Activated CD8-positive, alpha-beta T cell treated with anti-CD3 and anti-CD28 coated beads for 36 hours (primary cell): ENCODE results near the gene CHD6. TPM values are rescaled to one million over a fixed set of nuclear protein-coding genes. Genes with fewer than 3 reads are reported as not detected.

ENCODE experiments used
- ATAC-seq: fragments of 200-7000 bp; cut with Tn5 transposase; one replicate; pipeline ENCODE4 v1.10.0; 2021; ENCODE audit warnings: mild to moderate bottlenecking, moderate library complexity
- CTCF ChIA-PET: fragments of 350-600 bp; sonication (Branson Sonifier 250); formaldehyde crosslinking; loops from one replicate; lab custom pipeline; 2021; ENCODE audit warnings: antibody characterized with exemption; lab: Charles Lee
- POLR2A ChIA-PET: fragments of 350-600 bp; sonication (Branson Sonifier 250); formaldehyde crosslinking; loops from one replicate; lab custom pipeline; 2021; ENCODE audit warnings: antibody characterized with exemption; lab: Charles Lee
- DNase-seq: peaks from one replicate; pipeline ENCODE4 v3.0.0-alpha.2; 2020
- H3K27ac Mint-ChIP-seq: one replicate; pipeline ENCODE4 v1.8.0; 2021; ENCODE audit warnings: mild to moderate bottlenecking, mixed read lengths
- H3K27me3 Mint-ChIP-seq: one replicate; pipeline ENCODE4 v1.8.0; 2021; ENCODE audit warnings: mixed read lengths
- H3K36me3 Mint-ChIP-seq: one replicate; pipeline ENCODE4 v1.8.0; 2021; ENCODE audit warnings: low read depth, mixed read lengths
- H3K4me1 Mint-ChIP-seq: one replicate; pipeline ENCODE4 v1.8.0; 2021; ENCODE audit warnings: low read depth, mixed read lengths
- H3K4me3 Mint-ChIP-seq: one replicate; pipeline ENCODE4 v1.8.0; 2021; ENCODE audit warnings: mild to moderate bottlenecking, moderate library complexity, mixed read lengths
- H3K9me3 Mint-ChIP-seq: one replicate; pipeline ENCODE4 v1.8.0; 2021; ENCODE audit warnings: mixed read lengths
- intact Hi-C: fragments of 100-400 bp; cut with micrococcal nuclease; formaldehyde crosslinking; loops from one replicate; pipeline ENCODE4 v1.10.0; 2022
- total RNA-seq, 2 experiments: library from RNA; stranded (reverse); gene quantifications; one replicate each; pipeline ENCODE4 v1.2.3, GENCODE V29; 2021
- TF ChIP-seq, protein P1 (sequence below): fragments of 200-600 bp; IDR thresholded peaks from one replicate; pipeline ENCODE4 v1.8.0; 2022; ENCODE audit warnings: antibody characterized with exemption, mild to moderate bottlenecking

CHD6 gene
- total RNA-seq, 2 experiments from 2014 or later, result 25.4 to 28.2 TPM

DNA sequence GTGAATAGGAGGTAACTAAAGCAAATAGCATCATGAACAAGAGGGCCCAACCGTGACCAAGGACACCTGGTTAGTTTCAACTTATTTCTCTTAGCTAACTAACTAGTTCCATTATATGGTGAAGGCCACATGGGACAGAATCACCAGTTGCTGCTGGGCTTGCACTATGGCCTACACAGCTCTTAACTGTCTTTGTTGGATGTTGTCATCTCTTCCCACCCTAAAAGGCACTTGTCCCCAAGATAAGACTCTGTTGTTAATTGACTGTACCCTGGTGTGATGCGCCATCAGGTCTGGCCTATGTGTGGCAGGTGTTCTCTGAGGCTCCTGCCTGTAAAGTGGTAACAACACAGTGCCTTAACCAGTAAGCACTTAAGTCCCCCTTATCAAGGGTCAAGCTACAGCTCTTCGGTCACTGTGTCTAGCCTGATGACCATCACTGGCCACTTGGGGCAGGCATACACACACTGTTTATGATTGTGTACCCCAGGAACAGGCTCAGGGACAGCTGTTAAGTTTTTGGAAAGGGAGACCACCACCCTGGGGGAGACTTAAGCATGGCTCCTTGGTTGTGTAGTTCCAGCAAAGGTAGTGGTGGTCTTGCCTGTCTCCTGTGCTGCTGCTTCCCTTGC lies 51.2 kb downstream of the CHD6 start:
- no peak for DNase-seq
- no peak overlapping the region for H3K4me3 Mint-ChIP-seq
- peaks cover 2% of the 10 kb centered on the region for H3K9me3 Mint-ChIP-seq
- intact Hi-C loops, result no loop called here
- peaks cover 59% of the 10 kb centered on the region for H3K4me1 Mint-ChIP-seq
- H3K27me3 Mint-ChIP-seq, result no peaks in the 10 kb centered on the region
- POLR2A ChIA-PET, result no interaction called here
- peaks cover 6% of the 10 kb centered on the region for H3K36me3 Mint-ChIP-seq
- no peak overlapping the region for H3K27ac Mint-ChIP-seq
- CTCF ChIA-PET, result no interaction called here
- no peak for ATAC-seq
- TF ChIP-seq, protein P1, sequence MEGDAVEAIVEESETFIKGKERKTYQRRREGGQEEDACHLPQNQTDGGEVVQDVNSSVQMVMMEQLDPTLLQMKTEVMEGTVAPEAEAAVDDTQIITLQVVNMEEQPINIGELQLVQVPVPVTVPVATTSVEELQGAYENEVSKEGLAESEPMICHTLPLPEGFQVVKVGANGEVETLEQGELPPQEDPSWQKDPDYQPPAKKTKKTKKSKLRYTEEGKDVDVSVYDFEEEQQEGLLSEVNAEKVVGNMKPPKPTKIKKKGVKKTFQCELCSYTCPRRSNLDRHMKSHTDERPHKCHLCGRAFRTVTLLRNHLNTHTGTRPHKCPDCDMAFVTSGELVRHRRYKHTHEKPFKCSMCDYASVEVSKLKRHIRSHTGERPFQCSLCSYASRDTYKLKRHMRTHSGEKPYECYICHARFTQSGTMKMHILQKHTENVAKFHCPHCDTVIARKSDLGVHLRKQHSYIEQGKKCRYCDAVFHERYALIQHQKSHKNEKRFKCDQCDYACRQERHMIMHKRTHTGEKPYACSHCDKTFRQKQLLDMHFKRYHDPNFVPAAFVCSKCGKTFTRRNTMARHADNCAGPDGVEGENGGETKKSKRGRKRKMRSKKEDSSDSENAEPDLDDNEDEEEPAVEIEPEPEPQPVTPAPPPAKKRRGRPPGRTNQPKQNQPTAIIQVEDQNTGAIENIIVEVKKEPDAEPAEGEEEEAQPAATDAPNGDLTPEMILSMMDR, result no peak

DNA sequence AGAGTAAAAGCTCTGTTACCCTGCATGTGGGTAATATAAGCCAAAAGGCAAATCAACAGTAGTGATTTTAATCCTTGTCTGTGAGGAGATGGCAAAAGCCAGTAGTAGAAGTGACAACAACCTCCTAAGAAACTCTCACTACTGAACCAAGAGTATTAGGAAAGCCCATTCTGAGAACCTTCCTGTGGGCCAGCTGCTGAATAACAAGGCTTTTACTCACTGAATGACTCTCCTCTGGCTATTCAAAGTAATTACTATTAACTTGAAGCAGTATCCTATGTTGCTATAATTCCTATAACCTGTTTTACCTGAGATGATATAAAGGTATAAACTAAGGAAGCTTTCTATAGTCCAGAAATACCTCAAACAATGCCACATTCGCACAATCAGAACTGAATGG lies 55.1 kb downstream of the CHD6 start:
- H3K9me3 Mint-ChIP-seq, result peaks cover 4% of the 10 kb centered on the region
- peaks cover 75% of the 10 kb centered on the region for H3K4me1 Mint-ChIP-seq
- H3K36me3 Mint-ChIP-seq, result peaks cover 12% of the 10 kb centered on the region
- no peak overlapping the region for H3K4me3 Mint-ChIP-seq
- intact Hi-C loops, result no loop called here
- no peak for ATAC-seq
- CTCF ChIA-PET, result no interaction called here
- no peaks in the 10 kb centered on the region for H3K27me3 Mint-ChIP-seq
- TF ChIP-seq, protein P1, result no peak
- DNase-seq, result no peak
- POLR2A ChIA-PET, result interaction anchor here (0.6 to 0.7 kb wide), 3 partner anchors 18 to 406 kb away, joined by 3 to 4 read pairs (median 3); no protein-coding TSS in a partner anchor
- no peak overlapping the region for H3K27ac Mint-ChIP-seq

DNA sequence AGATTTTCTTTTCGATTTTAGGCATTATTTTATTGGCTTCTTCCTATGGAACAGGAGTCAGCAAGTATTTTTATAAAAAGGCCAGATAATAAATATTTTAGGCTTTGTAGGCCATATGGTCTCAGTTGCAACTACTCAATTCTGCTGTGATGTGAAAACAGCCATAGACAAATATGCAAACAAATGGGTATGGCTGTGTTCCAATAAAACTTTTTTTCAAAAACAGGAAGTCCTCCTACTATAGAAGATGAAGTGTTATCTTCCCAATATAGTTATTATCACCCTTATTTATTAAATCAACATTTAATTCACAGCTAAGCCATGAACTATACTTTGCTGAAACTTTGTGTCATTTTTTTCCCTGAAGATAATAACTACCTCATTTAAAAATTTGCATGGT lies 57.2 kb downstream of the CHD6 start:
- CTCF ChIA-PET, result no interaction called here
- no peak overlapping the region for H3K27ac Mint-ChIP-seq
- peaks cover 14% of the 10 kb centered on the region for H3K9me3 Mint-ChIP-seq

DNA sequence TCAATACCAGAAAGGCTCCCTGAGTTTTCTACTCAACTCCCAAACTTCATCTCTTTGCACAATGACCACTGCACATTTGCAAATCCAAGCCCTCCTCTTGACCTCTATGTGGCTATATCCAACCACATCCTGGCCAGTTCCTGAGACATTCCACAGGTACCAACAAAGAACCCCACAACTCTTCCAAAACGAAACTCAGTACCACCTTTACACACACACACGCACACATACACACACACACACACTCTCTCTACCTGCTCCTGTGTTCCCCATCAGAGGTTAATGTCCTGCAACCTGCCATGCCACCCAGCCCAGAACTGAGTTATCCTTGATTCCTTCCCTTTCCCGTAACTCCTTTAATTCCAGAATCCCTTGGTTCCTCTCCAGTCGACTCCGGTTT lies 58.5 kb downstream of the CHD6 start:
- ChIA-PET POLR2A (no interaction called here), CTCF (interaction anchor here (1.0 kb wide), 1 partner anchor 13 kb away, joined by 3 read pairs; no protein-coding TSS in a partner anchor)
- H3K27ac Mint-ChIP-seq, result peak overlapping the region; percentile 31

More for the DNA sequence above, 57.2 kb downstream of the CHD6 start:
- TF ChIP-seq, protein P1, result no peak
- Mint-ChIP-seq H3K36me3 (peaks cover 15% of the 10 kb centered on the region), H3K4me1 (peaks cover 69% of the 10 kb centered on the region), H3K4me3 (no peak overlapping the region), H3K27me3 (no peaks in the 10 kb centered on the region)
- POLR2A ChIA-PET, result interaction anchor here (0.6 kb wide), 1 partner anchor 669 kb away, joined by 4 read pairs; no protein-coding TSS in a partner anchor
- DNase-seq (no peak), ATAC-seq (no peak)
- intact Hi-C loops, result no loop called here

More for the DNA sequence above, 58.5 kb downstream of the CHD6 start:
- Mint-ChIP-seq H3K4me3 (no peak overlapping the region), H3K27me3 (no peaks in the 10 kb centered on the region), H3K4me1 (peaks cover 61% of the 10 kb centered on the region), H3K9me3 (peaks cover 12% of the 10 kb centered on the region), H3K36me3 (peaks cover 15% of the 10 kb centered on the region)
- intact Hi-C loops, result no loop called here
- no peak for DNase-seq
- ATAC-seq, result no peak
- TF ChIP-seq, protein P1, result no peak
